K562 (cell line): ENCODE data around the gene CNBD2. TPM values are rescaled to one million over a fixed set of nuclear protein-coding genes. Genes with fewer than 3 reads are reported as not detected.

Source experiments
- ATAC-seq: fragments of 200-7000 bp; cut with Tn5 transposase; 3 replicates; pipeline ENCODE4 v1.9.1; 2020; ENCODE audit warnings: moderate library complexity
- BruUV-seq: library from RNA; stranded (reverse); fragments of 400-500 nt; replicated peaks from 2 replicates; lab custom pipeline; 2021; lab: Mats Ljungman, UMichigan
- CTCF ChIA-PET: fragments of 300-600 bp; formaldehyde crosslinking; extraction: SDS; loops from one replicate; lab custom pipeline; 2021; ENCODE audit warnings: low intra/inter-chr PET ratio; lab: Yijun Ruan, JAX
- POLR2A ChIA-PET: fragments of 300-600, 350-650 bp; sonication (Branson Sonifier 250); formaldehyde crosslinking; extraction: SDS; loops from one replicate; lab custom pipeline; 2021; ENCODE audit warnings: antibody characterized with exemption, inconsistent platforms; lab: Yijun Ruan, JAX
- DNase-seq, 4 experiments: peaks; one replicate each; pipeline versions ENCODE4 v3.0.0 to v3.0.0-alpha.2; 2011 to 2018; ENCODE audit warnings: low spot score in 3 of 4, mixed read lengths in 3 of 4; ENCODE audit errors: extremely low read depth in 1 of 4
- FAIRE-seq: peaks from 2 replicates; lab custom pipeline; 2011; peaks lifted over from hg19 to GRCh38; lab: Jason Lieb, UNC
- H2AFZ ChIP-seq: 2 replicates; pipeline ENCODE4 v1.6.0; 2011; ENCODE audit warnings: low read depth, low read length, control low read depth, inconsistent platforms
- H3K27ac ChIP-seq: fragments of 200-600 bp; 3 replicates; pipeline ENCODE4 v1.8.0; 2011; ENCODE audit warnings: low read depth, mild to moderate bottlenecking, control low read depth, inconsistent platforms, low read length, moderate library complexity, mixed read lengths; ENCODE audit errors: extremely low read depth
- H3K27me3 ChIP-seq, 2 experiments: fragments of 300-600 bp in 1 of 2; 2 replicates in 1 of 2; 3 replicates in 1 of 2; pipeline versions ENCODE4 v1.6.0 to v1.8.0; 2011; ENCODE audit warnings: inconsistent platforms in 2 of 2, low read length in 2 of 2, mild to moderate bottlenecking in 1 of 2, mixed read lengths in 1 of 2, moderate library complexity in 1 of 2; ENCODE audit not compliant: control insufficient read depth in 2 of 2, insufficient read depth in 2 of 2
- H3K36me3 ChIP-seq: fragments of 300-600 bp; 3 replicates; pipeline ENCODE4 v1.8.0; 2011; ENCODE audit warnings: mild to moderate bottlenecking, low read length, inconsistent platforms; ENCODE audit not compliant: control insufficient read depth, insufficient read depth
- H3K4me1 ChIP-seq, 2 experiments: fragments of 200-600 bp in 1 of 2; replicated peaks in 1 of 2; 2 replicates in 1 of 2; 3 replicates in 1 of 2; pipeline versions ENCODE4 v1.5.1 to v1.8.0; 2011; ENCODE audit warnings: inconsistent platforms in 2 of 2, low read length in 2 of 2, mild to moderate bottlenecking in 1 of 2, mixed read lengths in 1 of 2, moderate library complexity in 1 of 2; ENCODE audit not compliant: control insufficient read depth in 2 of 2, insufficient read depth in 2 of 2
- H3K4me2 ChIP-seq: 2 replicates; pipeline ENCODE4 v1.6.1; 2011; ENCODE audit warnings: low read length, control low read depth, inconsistent platforms, mixed read lengths; ENCODE audit not compliant: insufficient read depth
- H3K4me3 ChIP-seq: fragments of 200-600 bp; sonication (generic), shearing (Covaris generic); 2 replicates; pipeline ENCODE4 v1.5.1; 2016; ENCODE audit warnings: control low read depth, inconsistent platforms
- H3K79me2 ChIP-seq: fragments of 200-600 bp; 3 replicates; pipeline ENCODE4 v1.8.0; 2011; ENCODE audit warnings: low read length, inconsistent platforms; ENCODE audit not compliant: control insufficient read depth, insufficient read depth
- H3K9ac ChIP-seq, 2 experiments: 2 replicates each; pipeline versions ENCODE4 v1.6.0 to v1.6.1; 2011; ENCODE audit warnings: low read depth in 2 of 2, low read length in 2 of 2, control low read depth in 1 of 2, inconsistent platforms in 1 of 2, mild to moderate bottlenecking in 1 of 2, mixed read lengths in 1 of 2; ENCODE audit not compliant: insufficient read depth in 1 of 2
- H3K9me1 ChIP-seq: one replicate; pipeline ENCODE4 v1.6.0; 2011; ENCODE audit warnings: inconsistent platforms, mild to moderate bottlenecking, low read length, moderate library complexity; ENCODE audit not compliant: control insufficient read depth, insufficient read depth
- H3K9me3 ChIP-seq: replicated peaks from 2 replicates; pipeline ENCODE4 v1.5.1; 2011; ENCODE audit warnings: low read depth, low read length, inconsistent platforms; ENCODE audit not compliant: control insufficient read depth, insufficient read depth
- H4K20me1 ChIP-seq: replicated peaks from 2 replicates; pipeline ENCODE4 v1.6.1; 2011; ENCODE audit warnings: low read length, inconsistent platforms, mixed read lengths; ENCODE audit not compliant: control insufficient read depth, insufficient read depth
- ARID2 ChIP-seq: fragments of 450-650 bp; IDR thresholded peaks from 2 replicates; pipeline ENCODE4 v1.6.1; 2017; ENCODE audit warnings: antibody characterized with exemption, mild to moderate bottlenecking
- FOXA3 ChIP-seq, 2 experiments: fragments of 450-650 bp in 1 of 2; sonication (generic) in 1 of 2; formaldehyde crosslinking; IDR thresholded peaks in 1 of 2; conservative IDR thresholded peaks in 1 of 2; 2 replicates each; pipeline versions ENCODE4 v1.4.0 to v1.8.0; 2020 to 2022; ENCODE audit warnings: mild to moderate bottlenecking in 2 of 2, missing genetic modification reagents in 1 of 2
- HOXB6 ChIP-seq: fragments of 250-450 bp; sonication (Bioruptor Pico); IDR thresholded peaks from 2 replicates; pipeline ENCODE4 v1.5.1; 2022; ENCODE audit warnings: mild to moderate bottlenecking, borderline replicate concordance
- MYNN ChIP-seq, 2 experiments: sonication (generic); formaldehyde crosslinking in 1 of 2; IDR thresholded peaks; 2 replicates each; pipeline versions ENCODE4 v1.5.0 to v1.6.1; 2016 to 2020; ENCODE audit warnings: antibody characterized with exemption in 1 of 2, missing genetic modification reagents in 1 of 2
- NFIX ChIP-seq: fragments of 250-450 bp; sonication (Bioruptor Pico); IDR thresholded peaks from 2 replicates; pipeline ENCODE4 v1.4.0; 2020; ENCODE audit warnings: low read depth, mild to moderate bottlenecking, moderate library complexity
- NR1H2 ChIP-seq: sonication (generic); formaldehyde crosslinking; IDR thresholded peaks from 2 replicates; pipeline ENCODE4 v1.4.0; 2020; ENCODE audit warnings: mild to moderate bottlenecking, missing genetic modification reagents
- NR2C1 ChIP-seq, 2 experiments: fragments of 450-650 bp; IDR thresholded peaks; 2 replicates each; pipeline ENCODE4 v1.6.1; 2017; ENCODE audit warnings: mild to moderate bottlenecking in 2 of 2, antibody characterized with exemption in 1 of 2, inconsistent platforms in 1 of 2, missing compliant biosample characterization in 1 of 2, missing genetic modification characterization in 1 of 2
- TAF15 ChIP-seq: fragments of 200-400 bp; formaldehyde crosslinking; IDR thresholded peaks from 2 replicates; pipeline ENCODE4 v1.6.1; 2017; ENCODE audit warnings: mild to moderate bottlenecking, low read depth, low read length, moderate library complexity
- ZNF197 ChIP-seq: fragments of 200-800 bp; sonication (Bioruptor generic); IDR thresholded peaks from 2 replicates; pipeline ENCODE4 v1.6.1; 2016; ENCODE audit warnings: low read depth, missing genetic modification characterization, missing compliant biosample characterization
- ZNF277 ChIP-seq: fragments of 250-450 bp; sonication (Bioruptor Pico); IDR thresholded peaks from 2 replicates; pipeline ENCODE4 v1.8.0; 2022; ENCODE audit warnings: inconsistent platforms, mild to moderate bottlenecking, moderate library complexity, borderline replicate concordance
- ZNF764 ChIP-seq: fragments of 250-450 bp; sonication (Bioruptor Pico); IDR thresholded peaks from 2 replicates; pipeline ENCODE4 v1.4.0; 2020; ENCODE audit warnings: low read depth, mild to moderate bottlenecking, moderate library complexity
- WGBS: fragments of 100-300 bp; shearing (Covaris generic); methylation state at CpG from one replicate; pipeline ENCODE4 v1.1.6; 2016; ENCODE audit warnings: low coverage, mixed read lengths; ENCODE audit not compliant: insufficient coverage; ENCODE audit errors: missing lambda C conversion rate; 5-methylcytosine and 5-hydroxymethylcytosine counted together
- in situ Hi-C: fragments of 300-500 bp; cut with MboI; formaldehyde crosslinking; loops from 4 replicates; pipeline ENCODE4 v1.15.0; 2018; ENCODE audit warnings: inconsistent platforms, mixed read lengths
- intact Hi-C: fragments of 100-400 bp; cut with micrococcal nuclease; formaldehyde crosslinking; loops from 2 replicates; pipeline ENCODE4 v1.14.2; 2022
- polyA plus RNA-seq, 8 experiments: library from polyadenylated mRNA; depleted of rRNA in 4 of 8; stranded (reverse) in 5 of 8; unstranded in 3 of 8; fragments of >200 nt; fragmentation: Nextera tagmentation in 2 of 8; fragmentation: Illumina TruSeq in 1 of 8; extraction: Ambion mirVana in 2 of 8; extraction: Trizol in 1 of 8; gene quantifications; 2 replicates each; pipeline versions ENCODE4 v1.2.1 to v1.2.3, GENCODE V29; 2011 to 2014; ENCODE audit warnings: inconsistent platforms in 1 of 8, missing spikeins in 1 of 8
- total RNA-seq, 7 experiments: library from RNA; depleted of rRNA in 6 of 7; stranded (reverse); fragments of >200 nt in 6 of 7; fragmentation: Illumina TruSeq in 2 of 7; extraction: Trizol in 2 of 7; gene quantifications; 2 replicates each; pipeline versions ENCODE4 v1.2.1 to v1.2.3, GENCODE V29; 2011 to 2021; ENCODE audit warnings: low replicate concordance in 1 of 7
- TF ChIP-seq, protein P1 (sequence below): fragments of 250-450 bp; sonication (Bioruptor Pico); IDR thresholded peaks from 2 replicates; pipeline ENCODE4 v1.5.0; 2021
- TF ChIP-seq, protein P2 (sequence below): sonication (generic); formaldehyde crosslinking; IDR thresholded peaks from 2 replicates; pipeline ENCODE4 v1.8.1; 2023; ENCODE audit warnings: mild to moderate bottlenecking, missing genetic modification reagents

CNBD2 gene
- total and polyA plus RNA-seq, 9 of the 15 experiments (the other 6 are each of a cell fraction or from before 2014, with no cell fraction given) = 3.2 to 17.5 (median 5.3) TPM

GRCh38 chr20:35947907-35948306 lies 20.5 kb upstream of the CNBD2 start (continued):
- TF ChIP-seq FOXA3 (CRISPR knock-in tag; conservative IDR thresholded peaks at IDR 0.05 in 1 of 2, IDR thresholded peaks at IDR 0.05 in 1 of 2) (no peak), MYNN (IDR thresholded peaks at IDR 0.05) (no peak), MYNN (CRISPR knock-in tag; IDR thresholded peaks at IDR 0.05) (no peak)

GRCh38 chr20:35950093-35950492 lies 18.3 kb upstream of the CNBD2 start:
- H2AFZ ChIP-seq = no peak overlapping the region
- peaks cover 29% of the 10 kb centered on the region for H3K79me2 ChIP-seq
- H3K27me3 ChIP-seq = no peaks in the 10 kb centered on the region
- H3K4me1 ChIP-seq = peaks cover 4 to 16% of the 10 kb centered on the region in 2 experiments; a peak in 3 of 5 replicates
- ATAC-seq = no peak
- ChIA-PET CTCF (no interaction called here), POLR2A (no interaction called here)
- FAIRE-seq = no peak
- H3K9me3 ChIP-seq = no peaks in the 10 kb centered on the region
- intact Hi-C loops = loop anchor here (5.0 kb wide), 1 partner anchor 48 kb away; no protein-coding TSS in a partner anchor
- in situ Hi-C loops = no loop called here
- H4K20me1 ChIP-seq = 0 out of 2 replicates have a peak, but pooled peaks cover 3% of the 10 kb centered on the region
- H3K36me3 ChIP-seq = peaks cover 40% of the 10 kb centered on the region
- H3K9ac ChIP-seq = no peak overlapping the region
- H3K9me1 ChIP-seq = no peaks in the 10 kb centered on the region
- H3K27ac ChIP-seq = no peak overlapping the region
- no peak overlapping the region for H3K4me3 ChIP-seq
- WGBS = 93% methylated on average over 7 of the region's 7 CpGs
- no peak overlapping the region for H3K4me2 ChIP-seq
- no TSS peak for BruUV-seq
- DNase-seq = no peak
- TF ChIP-seq ZNF764 (CRISPR knock-in tag) (no peak), ZNF197 (CRISPR knock-in tag) (no peak), TAF15 (no peak), NR1H2 (CRISPR knock-in tag) (no peak), NFIX (CRISPR knock-in tag) (peak; percentile 45; the same call in 1 of the 2 replicates), ZNF277 (CRISPR knock-in tag) (peak; percentile 91; the same call in 1 of the 2 replicates), HOXB6 (CRISPR knock-in tag) (0 out of 2 replicates have a peak, but pooled peaks have one; percentile 37), NR2C1 (IDR thresholded peaks at IDR 0.05) (no peak), NR2C1 (tag; IDR thresholded peaks at IDR 0.05) (no peak), ARID2 (no peak)
- TF ChIP-seq, protein P1, sequence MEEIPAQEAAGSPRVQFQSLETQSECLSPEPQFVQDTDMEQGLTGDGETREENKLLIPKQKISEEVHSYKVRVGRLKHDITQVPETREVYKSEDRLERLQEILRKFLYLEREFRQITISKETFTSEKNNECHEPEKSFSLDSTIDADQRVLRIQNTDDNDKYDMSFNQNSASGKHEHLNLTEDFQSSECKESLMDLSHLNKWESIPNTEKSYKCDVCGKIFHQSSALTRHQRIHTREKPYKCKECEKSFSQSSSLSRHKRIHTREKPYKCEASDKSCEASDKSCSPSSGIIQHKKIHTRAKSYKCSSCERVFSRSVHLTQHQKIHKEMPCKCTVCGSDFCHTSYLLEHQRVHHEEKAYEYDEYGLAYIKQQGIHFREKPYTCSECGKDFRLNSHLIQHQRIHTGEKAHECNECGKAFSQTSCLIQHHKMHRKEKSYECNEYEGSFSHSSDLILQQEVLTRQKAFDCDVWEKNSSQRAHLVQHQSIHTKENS (CRISPR knock-in tag) = no peak
- TF ChIP-seq, protein P2, sequence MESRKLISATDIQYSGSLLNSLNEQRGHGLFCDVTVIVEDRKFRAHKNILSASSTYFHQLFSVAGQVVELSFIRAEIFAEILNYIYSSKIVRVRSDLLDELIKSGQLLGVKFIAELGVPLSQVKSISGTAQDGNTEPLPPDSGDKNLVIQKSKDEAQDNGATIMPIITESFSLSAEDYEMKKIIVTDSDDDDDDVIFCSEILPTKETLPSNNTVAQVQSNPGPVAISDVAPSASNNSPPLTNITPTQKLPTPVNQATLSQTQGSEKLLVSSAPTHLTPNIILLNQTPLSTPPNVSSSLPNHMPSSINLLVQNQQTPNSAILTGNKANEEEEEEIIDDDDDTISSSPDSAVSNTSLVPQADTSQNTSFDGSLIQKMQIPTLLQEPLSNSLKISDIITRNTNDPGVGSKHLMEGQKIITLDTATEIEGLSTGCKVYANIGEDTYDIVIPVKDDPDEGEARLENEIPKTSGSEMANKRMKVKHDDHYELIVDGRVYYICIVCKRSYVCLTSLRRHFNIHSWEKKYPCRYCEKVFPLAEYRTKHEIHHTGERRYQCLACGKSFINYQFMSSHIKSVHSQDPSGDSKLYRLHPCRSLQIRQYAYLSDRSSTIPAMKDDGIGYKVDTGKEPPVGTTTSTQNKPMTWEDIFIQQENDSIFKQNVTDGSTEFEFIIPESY (CRISPR knock-in tag) = peak; percentile 44; the same call in 1 of the 2 replicates
- TF ChIP-seq, all 486 proteins: peak for 4
